ENCODE measurements around the gene SBF2. TPM values are rescaled to one million over a fixed set of nuclear protein-coding genes. Genes with fewer than 3 reads are reported as not detected.
"Not testable (repeated sequence)": the region's sequence is repeated elsewhere in the genome, so short reads cannot be mapped to it uniquely, and the experiment has no call there.

SBF2 gene
- total RNA-seq, 4 donors from 2014 or later = 29.7 to 60.4 (median 36.0) TPM

- no peak for DNase-seq (ENCODE audit: low spot score in 2 of 2)
- WGBS, 2 donors = 47 to 48% methylated on average over 2 of the region's 2 CpGs
- no peak overlapping the region for H3K4me3 ChIP-seq (ENCODE audit: low read depth, poor library complexity, severe bottlenecking)
- intact Hi-C loops (cut with DNase I; ENCODE audit: low total_unique reads) = no loop called here
- no peak for TF ChIP-seq CTCF (IDR thresholded peaks at IDR 0.05)
- TF ChIP-seq POLR2A (IDR thresholded peaks at IDR 0.05) = no peak
These were observed 252.7 kb downstream of the SBF2 start for GRCh38 chr11:10041332-10041731.

- WGBS, 2 donors = 67 to 69% methylated on average over 2 of the region's 2 CpGs
- TF ChIP-seq POLR2A (IDR thresholded peaks at IDR 0.05) (no peak), CTCF (IDR thresholded peaks at IDR 0.05) (no peak)
- no peak for DNase-seq (ENCODE audit: low spot score in 2 of 2)
- H3K4me3 ChIP-seq (ENCODE audit: low read depth, poor library complexity, severe bottlenecking) = no peak overlapping the region
- intact Hi-C loops (cut with DNase I; ENCODE audit: low total_unique reads) = no loop called here
These were observed 255.3 kb downstream of the SBF2 start for GRCh38 chr11:10038521-10039302.

GRCh38 chr11:10035932-10036331 lies 258.1 kb downstream of the SBF2 start:
- DNase-seq (ENCODE audit: low spot score in 2 of 2); H3K4me3 ChIP-seq (ENCODE audit: low read depth, poor library complexity, severe bottlenecking); intact Hi-C loops (cut with DNase I; ENCODE audit: low total_unique reads): not testable (repeated sequence)
- WGBS, 2 donors = 95 to 96% methylated on average over 6 of the region's 6 CpGs

GRCh38 chr11:10032935-10033334 lies 261.1 kb downstream of the SBF2 start:
- TF ChIP-seq POLR2A (IDR thresholded peaks at IDR 0.05) (no peak), CTCF (IDR thresholded peaks at IDR 0.05) (no peak)
- intact Hi-C loops (cut with DNase I; ENCODE audit: low total_unique reads) = no loop called here
- no peak for DNase-seq (ENCODE audit: low spot score in 2 of 2)
- H3K4me3 ChIP-seq (ENCODE audit: low read depth, poor library complexity, severe bottlenecking) = no peak overlapping the region

- 91 to 97% methylated on average over 2 of the region's 2 CpGs for WGBS, 2 donors
- TF ChIP-seq CTCF (IDR thresholded peaks at IDR 0.05) = no peak
- no peak for TF ChIP-seq POLR2A (IDR thresholded peaks at IDR 0.05)
- DNase-seq (ENCODE audit: low spot score in 2 of 2) = no peak
These were observed 263.9 kb downstream of the SBF2 start for GRCh38 chr11:10030122-10030490.

GRCh38 chr11:10029386-10030121 lies 264.5 kb downstream of the SBF2 start:
- TF ChIP-seq POLR2A (IDR thresholded peaks at IDR 0.05) = no peak
- TF ChIP-seq CTCF (IDR thresholded peaks at IDR 0.05) = no peak
- no peak for DNase-seq (ENCODE audit: low spot score in 2 of 2)
- intact Hi-C loops (cut with DNase I; ENCODE audit: low total_unique reads) = no loop called here
- 84 to 87% methylated on average over 3 of the region's 3 CpGs for WGBS, 2 donors
- no peak overlapping the region for H3K4me3 ChIP-seq (ENCODE audit: low read depth, poor library complexity, severe bottlenecking)

More at GRCh38 chr11:10030122-10030490, 263.9 kb downstream of the SBF2 start:
- no peak overlapping the region for H3K4me3 ChIP-seq (ENCODE audit: low read depth, poor library complexity, severe bottlenecking)
- intact Hi-C loops (cut with DNase I; ENCODE audit: low total_unique reads) = no loop called here

Measured in lower leg skin (tissue), 4 donors.